Measurements from ENCODE around the gene BCAS4.

DNA sequence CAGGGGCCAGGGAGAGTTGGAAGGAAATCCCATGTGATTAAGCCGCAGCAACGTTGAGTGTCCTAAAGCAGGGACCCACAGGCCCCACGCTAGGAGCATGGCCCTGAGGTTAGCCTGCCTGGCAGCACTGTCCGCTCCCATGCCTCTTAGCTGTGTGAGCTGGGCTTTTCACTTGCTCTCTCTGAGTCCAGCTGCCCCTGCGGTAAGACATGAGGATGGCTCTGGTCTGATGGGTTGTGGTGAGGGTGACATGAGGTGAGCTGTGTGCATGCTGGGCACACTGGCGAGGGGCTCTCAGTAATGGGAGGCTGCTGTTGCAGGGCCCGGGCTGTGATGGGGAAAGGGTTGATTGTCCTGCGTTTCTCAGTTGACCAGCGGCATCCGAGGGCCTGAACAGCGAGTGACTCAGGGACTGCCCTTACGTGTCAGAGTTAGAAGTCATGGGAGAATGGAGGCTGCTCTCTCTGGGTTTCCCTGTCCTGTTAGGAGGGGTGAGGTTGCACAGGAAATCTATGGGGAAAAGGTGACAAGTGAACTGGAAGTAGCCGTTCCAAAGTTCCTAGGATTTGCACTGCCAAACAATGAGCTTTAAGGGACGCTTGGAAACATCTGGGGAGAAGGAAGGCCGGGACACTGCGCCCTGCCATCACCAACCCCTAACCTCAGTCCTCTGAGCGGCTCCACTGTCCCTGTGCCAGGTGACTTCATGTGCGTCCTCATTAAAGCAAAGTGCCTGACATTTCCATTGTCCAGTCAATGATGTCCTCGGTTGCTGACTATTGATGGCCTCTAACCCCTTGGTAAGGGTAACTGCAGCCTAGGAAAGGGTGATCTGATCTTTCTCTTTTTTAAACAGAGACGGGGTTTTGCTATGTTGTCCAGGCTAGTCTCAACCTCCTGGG lies 85.0 kb downstream of the BCAS4 start:
- no peak for TF ChIP-seq NR1H2 (CRISPR knock-in tag; IDR thresholded peaks at IDR 0.05)
- TF ChIP-seq, protein P1, sequence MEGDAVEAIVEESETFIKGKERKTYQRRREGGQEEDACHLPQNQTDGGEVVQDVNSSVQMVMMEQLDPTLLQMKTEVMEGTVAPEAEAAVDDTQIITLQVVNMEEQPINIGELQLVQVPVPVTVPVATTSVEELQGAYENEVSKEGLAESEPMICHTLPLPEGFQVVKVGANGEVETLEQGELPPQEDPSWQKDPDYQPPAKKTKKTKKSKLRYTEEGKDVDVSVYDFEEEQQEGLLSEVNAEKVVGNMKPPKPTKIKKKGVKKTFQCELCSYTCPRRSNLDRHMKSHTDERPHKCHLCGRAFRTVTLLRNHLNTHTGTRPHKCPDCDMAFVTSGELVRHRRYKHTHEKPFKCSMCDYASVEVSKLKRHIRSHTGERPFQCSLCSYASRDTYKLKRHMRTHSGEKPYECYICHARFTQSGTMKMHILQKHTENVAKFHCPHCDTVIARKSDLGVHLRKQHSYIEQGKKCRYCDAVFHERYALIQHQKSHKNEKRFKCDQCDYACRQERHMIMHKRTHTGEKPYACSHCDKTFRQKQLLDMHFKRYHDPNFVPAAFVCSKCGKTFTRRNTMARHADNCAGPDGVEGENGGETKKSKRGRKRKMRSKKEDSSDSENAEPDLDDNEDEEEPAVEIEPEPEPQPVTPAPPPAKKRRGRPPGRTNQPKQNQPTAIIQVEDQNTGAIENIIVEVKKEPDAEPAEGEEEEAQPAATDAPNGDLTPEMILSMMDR (IDR thresholded peaks at IDR 0.05): no peak
- no peak for TF ChIP-seq TEAD4 (CRISPR knock-in tag; IDR thresholded peaks at IDR 0.05)
- TF ChIP-seq, protein P2, sequence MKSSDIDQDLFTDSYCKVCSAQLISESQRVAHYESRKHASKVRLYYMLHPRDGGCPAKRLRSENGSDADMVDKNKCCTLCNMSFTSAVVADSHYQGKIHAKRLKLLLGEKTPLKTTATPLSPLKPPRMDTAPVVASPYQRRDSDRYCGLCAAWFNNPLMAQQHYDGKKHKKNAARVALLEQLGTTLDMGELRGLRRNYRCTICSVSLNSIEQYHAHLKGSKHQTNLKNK (CRISPR knock-in tag; IDR thresholded peaks at IDR 0.05): no peak
- TF ChIP-seq GABPB1 (CRISPR knock-in tag; IDR thresholded peaks at IDR 0.05): no peak
